ENCODE measurements around the gene ZBTB7A.

ZBTB7A gene

DNA sequence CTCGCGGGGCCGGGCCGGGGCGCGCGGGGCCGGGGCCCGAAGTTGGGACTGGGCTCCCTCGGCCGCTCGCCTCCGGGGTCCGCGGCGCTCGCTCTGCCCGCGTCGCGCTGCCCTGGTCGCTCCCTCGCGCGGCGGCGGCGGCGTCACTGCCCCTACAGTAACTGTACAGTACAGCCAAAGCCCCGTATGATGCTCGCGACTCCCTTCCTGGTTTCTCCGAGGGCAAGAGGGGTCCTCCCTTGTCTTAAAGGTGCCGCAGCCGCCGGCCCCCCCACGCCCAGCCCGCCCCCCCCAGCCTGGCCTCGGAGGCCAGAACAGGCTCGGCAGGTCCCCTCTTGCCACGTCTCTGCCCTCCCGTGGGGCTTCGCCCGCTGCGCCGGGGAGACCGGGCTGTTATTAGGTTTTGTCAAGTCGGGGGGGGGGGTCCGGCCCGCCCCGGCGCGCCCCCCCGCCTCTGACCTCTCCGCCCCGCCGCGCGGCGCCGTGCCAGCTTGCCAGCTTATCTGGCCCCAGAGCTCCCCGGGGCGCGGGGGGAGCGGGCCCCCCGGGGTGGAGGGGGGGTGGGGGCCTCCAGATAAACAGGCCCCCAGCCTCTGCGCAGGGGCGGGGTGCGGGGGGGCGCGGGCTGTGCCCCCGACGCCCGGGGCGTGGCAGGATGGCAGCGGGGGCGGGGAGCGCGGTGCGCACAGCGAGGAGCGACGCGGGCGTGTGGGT is at the start of gene ZBTB7A:
Gene ZBTB7A (minus strand): TSS at position 218 of the 714 bp plus-strand sequence. CDS start 11,667 bp downstream, outside the sequence.
- peak; percentile 57 for DNase-seq

DNA sequence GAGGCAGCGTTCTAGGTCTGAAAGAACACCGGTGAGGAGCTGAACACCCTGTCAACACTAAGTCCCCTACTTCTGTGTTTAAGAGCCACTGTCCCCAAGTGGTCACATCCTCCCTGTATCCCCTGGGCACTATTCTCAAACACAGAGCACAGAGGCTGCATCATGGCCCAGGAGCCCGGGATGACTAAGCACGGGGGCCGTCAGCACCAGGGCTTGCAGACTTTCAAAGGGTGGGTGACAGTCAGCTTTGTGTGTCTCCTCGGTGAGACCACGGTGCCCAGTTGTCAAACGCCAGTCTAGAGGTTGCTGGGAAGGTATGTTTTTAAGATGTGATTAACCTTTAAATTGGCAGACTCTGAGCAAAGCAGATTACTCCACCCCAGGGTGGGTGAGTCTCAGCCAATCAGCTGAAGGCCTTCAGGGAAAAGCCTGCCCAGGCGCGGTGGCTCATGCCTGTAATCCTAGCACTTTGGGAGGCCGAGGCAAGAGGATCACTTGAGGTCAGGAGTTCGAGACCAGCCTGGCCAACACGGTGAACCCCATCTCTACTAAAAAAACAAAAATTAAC is 49.2 kb upstream of the ZBTB7A start:
- no peak for DNase-seq

DNA sequence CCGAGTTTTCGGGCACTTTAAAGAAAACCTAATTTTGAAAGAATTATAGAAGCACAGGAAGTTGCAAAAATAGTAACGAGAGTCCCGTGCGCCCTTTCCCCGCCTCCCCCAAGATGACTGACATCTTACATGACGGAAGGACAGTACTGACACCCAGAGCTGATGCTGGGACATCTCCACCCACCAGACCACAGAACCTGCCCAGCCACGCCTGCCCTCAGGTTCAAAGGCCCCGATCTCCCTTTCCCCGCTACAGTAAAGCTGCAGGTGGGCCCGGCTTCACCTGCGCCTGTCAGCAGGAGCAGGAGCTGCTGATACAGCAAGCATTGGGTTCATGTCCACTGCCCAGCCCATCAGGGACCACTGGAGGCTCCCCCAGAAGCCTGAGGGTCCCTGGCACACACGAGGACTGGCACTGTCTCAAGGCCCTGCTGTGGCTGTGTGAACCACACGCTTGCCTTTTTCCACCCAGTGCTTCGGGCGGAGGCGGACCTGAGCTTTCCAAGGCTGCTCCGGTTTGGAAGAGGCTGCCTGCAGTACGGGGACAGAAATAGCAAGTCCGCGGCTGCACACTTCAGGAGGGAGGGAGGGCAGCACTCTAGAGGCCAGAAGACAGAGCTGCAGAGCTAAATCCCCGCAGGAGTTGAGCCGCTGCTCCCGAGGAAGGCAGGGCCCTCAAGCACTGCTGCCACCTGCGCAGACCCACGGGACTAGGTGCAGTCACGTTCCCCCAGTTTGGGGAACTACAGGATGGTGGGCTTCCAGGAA is 48.5 kb upstream of the ZBTB7A start:
- no peak for DNase-seq

DNA sequence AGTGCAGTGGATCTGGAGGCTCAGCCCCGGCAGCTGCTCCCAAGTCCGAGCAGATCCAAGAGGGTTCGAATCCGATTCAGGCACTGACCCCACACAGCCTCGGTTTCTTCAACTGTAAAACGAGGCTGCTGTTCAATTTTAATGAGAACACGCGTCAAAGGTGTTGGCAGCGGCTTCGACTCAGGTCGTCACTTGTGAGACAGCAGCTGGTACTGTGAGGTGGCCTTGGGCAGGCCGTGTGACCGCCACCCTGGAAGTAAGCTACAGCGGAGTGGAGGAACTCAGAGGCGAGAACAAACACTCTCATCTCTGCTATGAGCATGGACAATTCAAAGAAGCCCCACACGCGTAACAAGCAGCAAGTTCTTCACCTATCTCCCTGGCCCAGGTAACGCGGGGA is 47.5 kb upstream of the ZBTB7A start:
- DNase-seq = no peak

DNA sequence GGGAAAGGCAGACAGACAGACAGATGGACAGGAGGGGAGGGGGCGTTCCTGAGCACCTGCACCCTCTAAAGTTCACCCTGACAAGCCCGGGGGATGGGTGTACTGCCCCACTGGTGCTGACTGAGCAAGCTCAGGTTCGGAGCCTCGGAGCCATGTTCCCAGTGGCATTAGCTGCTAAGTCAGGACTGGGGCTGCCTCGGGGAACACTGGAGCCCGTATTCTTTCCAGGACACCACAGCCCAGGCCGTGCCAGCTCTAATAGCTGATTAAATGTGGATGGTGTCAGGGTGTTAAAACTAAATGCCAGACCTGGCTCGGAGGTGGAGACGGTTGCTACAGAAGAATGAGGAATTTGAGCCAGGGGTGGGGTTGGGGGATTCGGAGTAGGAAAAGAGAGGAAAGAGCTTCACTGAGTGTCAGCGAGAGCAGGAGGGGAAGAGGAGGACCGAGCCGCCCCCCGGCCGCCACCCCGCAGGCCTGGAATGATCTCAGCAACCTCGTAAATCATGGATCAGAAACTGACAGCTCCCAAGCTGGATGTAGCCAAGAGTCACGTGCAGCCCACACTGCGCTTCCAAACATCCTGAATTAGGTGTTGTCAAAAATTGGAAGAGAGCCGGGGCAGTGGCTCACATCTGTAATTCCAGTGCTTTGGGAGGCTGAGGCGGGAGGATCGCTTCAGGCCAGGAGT is 46.8 kb upstream of the ZBTB7A start:
- no peak for DNase-seq

DNA sequence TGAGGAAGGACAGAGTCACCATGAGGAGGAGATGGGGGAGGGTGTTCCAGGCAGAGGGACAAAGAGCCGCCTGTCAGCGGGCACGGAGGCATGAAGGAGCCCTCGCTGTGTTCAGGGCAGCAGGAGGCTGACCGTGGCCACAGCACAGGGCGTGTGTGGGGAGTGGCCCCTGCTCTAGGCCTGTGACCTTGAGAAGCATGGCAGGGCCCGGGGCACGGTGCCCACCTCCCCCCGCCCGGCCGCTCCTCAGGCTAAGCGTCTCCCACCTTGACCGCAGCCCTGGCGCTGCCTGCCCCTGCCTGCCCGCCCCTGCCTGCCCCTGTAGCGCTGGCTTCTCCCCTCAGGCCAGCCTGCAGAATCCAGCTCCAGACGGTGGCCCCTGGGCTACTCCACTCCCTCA is 45.7 kb upstream of the ZBTB7A start:
- DNase-seq = no peak

DNA sequence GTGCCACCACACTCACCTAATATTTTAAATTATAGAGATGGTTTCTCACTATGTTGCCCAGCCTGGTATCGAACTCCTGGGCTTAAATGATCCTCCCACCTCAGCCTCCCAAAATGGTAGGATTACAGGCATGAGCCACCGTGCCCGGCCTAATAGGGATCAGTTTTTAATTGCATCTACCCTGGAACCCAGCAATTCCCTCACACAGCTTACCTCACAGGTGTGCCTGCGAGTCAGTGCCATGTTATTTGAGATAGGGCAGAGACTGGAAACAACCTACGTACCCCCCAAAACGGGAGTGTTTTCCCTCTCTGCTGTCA is 42.9 kb upstream of the ZBTB7A start:
- no peak for DNase-seq

DNA sequence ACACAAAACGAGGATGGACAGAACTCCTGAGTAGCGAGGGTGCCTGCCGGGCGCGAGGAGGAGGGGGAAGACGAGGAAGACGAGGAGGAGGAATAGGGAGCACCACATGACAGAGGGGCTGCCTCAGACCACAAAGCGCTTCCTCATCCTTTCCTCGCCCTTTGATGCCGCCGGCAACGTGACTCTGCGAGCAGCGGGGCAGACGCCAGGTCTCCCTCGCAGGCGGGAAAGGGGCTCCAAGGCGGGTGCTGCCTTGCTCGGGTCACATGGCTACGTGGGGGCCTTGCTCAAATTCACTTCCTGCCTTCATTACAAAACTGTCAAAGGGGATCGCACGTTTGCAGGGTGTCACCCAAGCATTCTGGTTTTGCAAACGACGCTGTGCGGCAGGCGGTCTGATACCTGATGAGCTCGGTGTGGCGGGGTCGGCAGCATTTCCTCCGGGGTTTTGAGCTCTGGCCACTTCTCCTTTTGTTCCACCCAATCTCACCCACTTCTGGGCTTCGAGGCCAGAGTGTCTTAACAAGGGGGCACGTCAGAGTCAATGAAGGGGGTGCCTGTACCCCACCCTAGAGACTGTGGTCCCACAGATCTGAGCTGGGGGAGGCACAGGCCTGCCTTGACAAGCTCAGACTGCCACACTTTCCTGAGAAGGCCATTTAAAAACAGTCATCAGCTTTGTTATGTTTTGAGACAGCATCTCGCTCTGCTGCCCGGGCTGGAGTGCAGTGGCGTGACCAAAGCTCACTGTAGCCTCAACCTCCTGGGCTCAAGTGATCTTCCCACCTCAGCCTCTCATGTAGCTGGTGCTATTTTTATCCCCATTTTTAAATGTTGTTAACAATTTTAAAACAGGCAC is 42.3 kb upstream of the ZBTB7A start:
- DNase-seq = no peak

DNA sequence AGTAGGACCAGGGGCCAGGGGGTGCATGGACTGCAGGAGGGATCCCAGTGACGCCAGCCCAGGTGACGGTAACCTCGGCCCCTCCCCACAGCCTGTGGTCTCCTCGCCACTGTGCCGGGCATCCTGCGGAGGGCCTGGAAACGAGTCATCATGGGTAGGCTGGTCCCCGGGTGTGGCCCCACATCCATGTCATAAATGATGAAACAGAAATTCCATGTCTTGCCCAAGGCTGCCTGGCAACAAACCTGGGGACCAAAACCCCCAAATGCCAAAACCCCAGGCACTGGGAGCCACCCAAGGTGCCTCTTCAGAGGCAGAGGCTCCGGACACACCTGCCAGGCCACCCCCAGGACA is 36.4 kb upstream of the ZBTB7A start:
- no peak for DNase-seq

DNA sequence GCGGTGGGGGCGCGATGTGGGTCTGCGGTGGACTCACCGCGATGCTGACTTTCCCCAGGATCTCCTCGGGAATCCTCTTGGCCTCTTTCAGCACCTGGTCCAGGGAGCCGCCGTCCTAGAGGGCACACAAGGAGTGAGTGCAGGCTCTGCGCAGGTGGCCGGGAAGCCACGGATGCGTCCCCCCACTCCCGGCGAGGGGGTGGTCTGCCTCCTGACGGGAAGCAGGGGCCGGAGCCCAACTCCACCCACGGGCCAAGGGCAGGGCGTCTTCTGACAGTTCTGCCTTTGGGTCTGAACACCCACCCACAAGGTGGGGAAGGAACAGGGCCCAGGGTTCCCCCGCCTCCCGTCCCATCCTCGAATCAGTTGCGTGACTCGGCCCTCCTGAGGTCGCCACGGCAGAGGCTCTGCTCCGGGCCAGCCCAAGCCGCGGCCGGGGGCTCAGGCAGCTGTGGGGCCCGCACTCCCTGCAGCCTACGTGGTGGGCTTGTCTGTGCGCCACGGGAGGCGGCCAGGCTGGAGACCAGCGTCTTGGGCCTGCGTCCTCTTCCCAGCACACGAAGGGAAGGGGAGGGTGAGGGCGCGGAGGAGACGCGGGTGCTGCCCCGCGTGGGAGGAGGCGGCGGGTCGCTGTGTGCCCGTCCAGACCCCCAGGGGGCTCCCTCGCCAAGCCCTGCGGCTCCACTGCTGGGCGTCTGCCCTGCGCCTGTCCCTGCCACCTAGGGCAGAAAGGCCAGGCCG is 35.8 kb upstream of the ZBTB7A start:
- DNase-seq = no peak

DNA sequence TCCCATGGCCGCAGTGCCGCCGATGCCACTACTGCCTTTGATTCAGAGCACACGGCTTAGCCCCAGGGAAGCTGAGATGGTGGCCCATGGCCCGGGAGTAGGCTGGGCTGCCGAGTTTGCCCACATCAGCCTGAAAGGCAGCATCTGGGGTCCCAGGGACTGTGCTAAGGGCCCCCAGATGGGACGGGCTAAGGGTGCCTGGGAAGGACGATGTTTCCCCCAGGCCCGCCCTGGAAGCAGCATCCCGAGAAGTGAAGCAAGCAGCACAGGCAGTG is 34.7 kb upstream of the ZBTB7A start:
- DNase-seq = no peak

DNA sequence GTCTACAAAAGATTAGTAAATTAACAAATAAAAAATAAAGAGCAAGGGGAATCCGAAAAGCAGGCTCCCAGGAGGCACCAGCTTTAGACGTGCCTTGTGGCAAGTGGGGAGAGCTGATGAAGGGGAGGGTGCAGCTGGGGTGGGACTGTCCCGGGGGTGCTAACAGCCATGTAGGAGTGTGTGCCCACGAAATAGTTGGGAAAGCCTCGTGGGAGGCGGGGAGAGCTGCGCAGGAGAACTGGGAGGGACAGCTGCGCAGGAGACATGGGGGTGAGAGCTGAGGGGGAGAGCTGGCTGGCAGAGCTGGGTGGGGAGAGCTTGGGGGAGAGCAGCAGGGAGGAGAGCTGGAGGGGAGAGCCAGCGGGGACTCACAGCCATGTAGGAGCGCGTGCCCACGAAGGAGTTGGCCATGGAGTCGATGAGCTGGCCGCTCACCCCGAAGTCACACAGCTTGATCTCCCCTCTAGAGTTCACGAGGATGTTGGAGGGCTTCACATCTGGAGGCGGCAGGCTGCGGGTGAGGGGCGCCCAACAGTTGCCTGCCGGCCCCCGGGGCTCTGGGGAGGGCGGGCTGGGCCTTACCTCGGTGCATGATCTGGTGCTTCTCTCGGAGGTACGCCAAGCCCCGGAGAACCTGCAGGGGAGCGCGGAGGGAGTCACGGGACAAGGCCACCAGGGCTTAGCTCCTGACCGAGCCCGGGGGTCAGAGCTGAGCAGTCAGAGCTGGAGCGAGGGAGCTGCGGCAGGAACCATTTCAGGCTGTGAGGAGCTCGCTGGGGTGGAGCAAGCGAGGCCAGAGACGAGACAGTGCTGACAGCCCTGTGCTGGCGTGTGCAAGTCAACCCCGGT is 34.2 kb upstream of the ZBTB7A start:
- no peak for DNase-seq

DNA sequence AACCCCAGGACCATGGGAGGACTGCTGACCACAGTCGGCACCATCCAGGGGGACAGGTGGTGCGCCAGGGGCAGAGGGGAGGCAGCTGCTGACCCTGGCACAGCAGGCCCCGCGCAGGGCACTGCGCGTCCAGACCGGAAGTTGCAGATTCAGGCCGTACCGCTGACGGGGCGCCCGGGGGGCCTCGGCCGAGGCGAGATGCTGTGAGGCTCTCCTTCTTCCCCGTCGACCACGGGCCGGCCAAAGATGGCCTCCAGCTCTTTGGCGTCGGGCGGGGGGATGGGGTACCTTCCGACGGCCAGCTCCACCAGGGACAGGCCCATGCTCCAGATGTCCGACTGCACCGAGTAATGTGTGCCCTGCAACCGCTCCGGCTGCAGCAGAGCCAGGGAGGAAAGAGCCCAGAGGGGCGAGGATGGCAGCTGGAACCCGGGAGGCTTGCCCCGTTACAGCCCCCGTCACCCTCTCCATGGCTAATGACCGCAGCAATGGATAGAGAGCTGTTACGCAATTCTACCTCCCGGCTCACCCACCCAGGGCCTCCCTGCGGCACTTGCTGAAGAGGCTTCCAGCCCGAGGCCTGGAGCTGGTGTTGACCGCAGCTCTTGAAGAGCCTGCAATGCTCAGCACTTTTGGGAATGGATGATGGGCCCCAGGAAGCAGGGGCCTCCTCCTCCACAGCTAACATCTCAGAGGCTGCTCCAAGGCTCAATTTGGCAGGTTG is 32.5 kb upstream of the ZBTB7A start:
- no peak for DNase-seq

DNA sequence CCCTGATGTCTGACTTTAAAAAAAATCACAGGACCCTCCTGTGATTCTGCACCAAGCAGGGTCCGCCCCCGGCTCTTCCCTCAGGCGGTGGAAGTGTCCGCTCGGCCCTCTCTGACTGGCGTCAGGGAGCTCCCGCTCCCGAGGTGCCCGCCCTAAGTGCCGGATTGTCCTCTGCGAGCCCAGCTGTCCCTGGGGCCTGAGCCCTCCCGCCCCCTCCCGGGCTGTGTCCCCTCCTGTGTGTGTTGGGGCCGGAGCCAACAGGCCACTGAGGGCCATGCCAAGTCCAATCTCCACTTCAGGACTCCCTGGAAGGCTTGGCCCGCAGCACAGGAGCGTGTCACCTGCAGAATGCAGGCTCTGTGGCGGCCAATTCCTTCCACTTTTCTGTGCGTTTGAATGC is 31.8 kb upstream of the ZBTB7A start:
- no peak for DNase-seq

DNA sequence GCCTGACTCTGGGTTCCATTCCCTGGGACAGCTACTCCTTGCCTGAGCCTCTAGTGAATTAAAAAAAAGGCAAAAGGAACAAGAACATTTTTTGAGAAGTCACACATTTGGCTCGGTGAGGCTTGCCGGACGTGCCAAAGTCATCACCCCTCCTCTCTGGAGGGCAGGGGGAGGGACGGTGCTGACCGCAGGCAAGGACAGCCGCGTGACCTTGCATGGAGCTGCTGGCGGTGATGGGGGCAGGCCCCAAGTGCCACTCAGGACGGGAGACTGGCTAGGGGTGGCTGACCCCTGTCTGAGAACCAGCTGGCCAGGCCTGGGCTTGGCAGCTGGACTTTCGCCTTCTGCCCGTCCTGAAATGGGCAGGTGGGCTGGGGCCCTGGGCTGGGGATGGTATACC is 30.8 kb upstream of the ZBTB7A start:
- no peak for DNase-seq

DNA sequence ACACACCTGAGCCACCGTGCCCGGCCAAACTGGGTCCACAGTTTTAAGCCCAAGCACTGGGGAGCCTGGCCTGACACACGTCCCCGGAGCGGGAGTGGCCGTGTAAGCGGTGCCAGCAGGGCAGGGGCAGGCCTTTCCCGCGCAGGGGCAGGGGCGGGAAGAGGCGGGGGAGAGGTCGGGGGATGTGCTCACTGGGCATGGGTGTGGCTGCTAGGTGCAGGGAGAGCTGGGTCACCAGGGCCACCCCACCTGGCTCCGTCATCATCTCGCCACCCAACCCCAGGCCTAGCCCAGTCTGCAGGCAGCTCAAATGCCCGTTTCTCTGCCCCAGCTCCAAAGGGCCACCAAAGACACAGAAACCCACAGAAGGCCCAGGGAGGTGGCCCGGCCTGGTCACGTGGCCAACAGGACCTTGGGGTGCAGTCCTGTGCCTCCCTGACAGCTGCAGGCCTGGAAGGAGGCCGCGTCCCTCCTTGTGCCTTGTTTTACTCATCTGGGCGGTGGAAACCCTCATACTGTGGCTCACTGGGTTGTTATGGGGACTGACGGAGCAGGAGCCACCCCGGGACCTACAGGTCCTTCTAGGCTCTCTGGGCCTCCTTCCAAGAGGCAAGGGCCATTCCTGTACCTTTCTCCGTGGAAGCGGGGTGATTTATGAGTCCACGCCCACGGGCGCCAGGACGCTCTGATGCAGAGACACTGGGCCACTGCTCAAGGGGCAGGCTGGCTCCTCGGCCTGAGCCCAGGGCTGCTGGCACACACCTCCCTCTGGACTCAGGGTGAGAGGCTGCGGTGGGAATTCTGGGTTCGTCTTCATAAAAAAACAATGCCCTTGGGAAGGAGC is 29.6 kb upstream of the ZBTB7A start:
- DNase-seq = no peak

DNA sequence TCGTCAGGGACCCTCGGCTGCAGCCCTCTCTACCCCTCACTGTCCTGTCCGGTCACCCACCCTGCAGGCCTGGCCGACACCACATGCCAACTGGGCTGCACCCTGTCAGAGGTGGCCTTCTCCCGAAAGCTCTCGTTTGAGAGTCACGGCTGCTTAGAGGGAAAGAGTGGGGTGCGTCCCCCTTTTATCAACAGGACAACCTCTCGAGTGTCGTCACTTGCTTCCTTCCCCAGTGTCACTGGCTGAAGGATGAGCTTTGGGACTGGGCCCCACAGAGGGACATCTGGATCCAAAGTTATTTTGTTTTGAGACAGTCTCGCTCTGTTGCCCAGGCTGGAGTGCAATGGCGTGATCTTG is 28.8 kb upstream of the ZBTB7A start:
- no peak for DNase-seq

DNA sequence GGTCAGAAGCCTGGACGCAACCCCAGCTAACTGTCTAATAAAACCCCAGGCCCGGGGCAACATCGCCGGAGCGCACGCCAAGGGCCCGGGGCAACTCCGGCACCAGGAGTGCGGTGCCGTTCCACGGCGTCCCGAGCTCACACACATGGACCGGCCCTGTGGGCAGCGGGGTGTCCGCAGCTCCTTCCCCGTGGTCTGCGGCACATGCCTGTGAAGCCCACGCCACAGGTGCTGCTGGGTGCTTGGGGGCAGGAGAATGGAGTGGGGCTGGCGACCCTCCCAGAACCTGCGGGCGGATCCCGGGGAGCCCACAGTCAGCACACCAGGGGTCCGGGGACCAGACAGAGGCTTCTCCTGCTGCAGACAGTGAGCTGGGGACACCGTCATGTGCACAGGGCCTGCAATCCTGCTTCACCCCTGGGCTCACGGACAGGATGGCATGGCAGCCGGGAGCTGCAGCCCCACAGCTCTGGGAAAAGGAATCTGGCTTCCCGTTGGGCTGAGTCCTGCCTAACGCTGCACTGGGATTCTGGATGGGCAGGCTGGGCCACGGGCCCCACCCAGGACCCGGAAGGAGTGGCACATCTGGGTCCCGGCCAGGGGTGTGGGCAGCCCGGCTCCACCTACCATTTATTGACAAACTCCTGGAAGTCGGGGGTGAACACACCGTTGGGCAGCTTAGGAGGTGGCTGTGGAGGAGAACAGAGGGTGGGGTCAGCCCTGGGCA is 28.2 kb upstream of the ZBTB7A start:
- no peak for DNase-seq

DNA sequence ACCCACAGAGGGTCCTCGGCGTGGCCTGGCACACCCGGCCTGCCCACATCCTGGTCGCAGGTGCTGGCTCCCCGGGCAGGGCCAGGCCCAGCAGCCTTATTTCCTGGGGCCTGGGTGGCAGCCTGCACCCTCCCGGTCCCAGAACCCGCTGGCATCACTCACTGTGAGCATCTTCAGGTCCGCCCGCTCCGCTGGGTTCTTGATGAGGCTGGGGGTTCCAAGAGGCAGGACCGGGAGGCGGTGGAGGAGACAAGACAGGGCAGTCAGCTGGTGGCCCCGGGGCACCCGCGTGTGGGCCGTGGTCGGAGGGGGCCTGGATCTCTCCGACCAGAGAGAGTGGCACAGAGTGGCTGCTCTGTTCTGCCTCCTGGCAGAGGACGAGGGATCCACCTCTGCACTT is 27.6 kb upstream of the ZBTB7A start:
- DNase-seq = no peak

Data from NCI-H2029 (cell line).